CMK (cell line): ENCODE data around the gene CLIP3.
"Not testable (repeated sequence)": the region's sequence is repeated elsewhere in the genome, so short reads cannot be mapped to it uniquely, and the experiment has no call there.

Experiments used
- DNase-seq: peaks from one replicate; pipeline ENCODE4 v3.0.0-alpha.2; 2010; ENCODE audit warnings: low read depth

The CLIP3 gene, protein sequence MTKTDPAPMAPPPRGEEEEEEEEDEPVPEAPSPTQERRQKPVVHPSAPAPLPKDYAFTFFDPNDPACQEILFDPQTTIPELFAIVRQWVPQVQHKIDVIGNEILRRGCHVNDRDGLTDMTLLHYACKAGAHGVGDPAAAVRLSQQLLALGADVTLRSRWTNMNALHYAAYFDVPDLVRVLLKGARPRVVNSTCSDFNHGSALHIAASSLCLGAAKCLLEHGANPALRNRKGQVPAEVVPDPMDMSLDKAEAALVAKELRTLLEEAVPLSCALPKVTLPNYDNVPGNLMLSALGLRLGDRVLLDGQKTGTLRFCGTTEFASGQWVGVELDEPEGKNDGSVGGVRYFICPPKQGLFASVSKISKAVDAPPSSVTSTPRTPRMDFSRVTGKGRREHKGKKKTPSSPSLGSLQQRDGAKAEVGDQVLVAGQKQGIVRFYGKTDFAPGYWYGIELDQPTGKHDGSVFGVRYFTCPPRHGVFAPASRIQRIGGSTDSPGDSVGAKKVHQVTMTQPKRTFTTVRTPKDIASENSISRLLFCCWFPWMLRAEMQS

GRCh38 chr19:36032251-36033104, at the start of gene CLIP3:
CLIP3 (minus strand) TSS chr19:36032873; CDS start chr19:36032357, 516 bp downstream.
- DNase-seq, result no peak

DNA sequence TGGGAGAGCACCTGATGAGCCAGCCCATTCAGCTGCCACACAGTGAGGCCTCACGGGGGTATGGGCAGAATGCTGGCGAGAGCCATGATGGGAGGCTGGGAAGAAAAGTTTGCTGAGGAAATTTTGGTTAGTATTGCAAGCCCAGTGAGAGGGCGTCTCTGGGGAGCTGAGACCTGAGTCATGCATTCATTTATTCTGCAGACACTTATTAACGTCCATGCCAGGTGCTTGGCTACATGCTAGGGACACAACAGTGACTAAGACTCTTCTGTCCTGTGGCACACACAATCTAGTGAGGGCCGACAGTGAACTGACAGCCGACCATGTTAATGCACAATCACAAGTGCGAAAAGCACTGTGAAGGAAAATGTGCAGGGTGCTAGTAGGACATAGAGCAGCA, 49.2 kb upstream of the CLIP3 start:
- no peak for DNase-seq

- no peak for DNase-seq
Measured at GRCh38 chr19:36081385-36081784, 48.7 kb upstream of the CLIP3 start.

- DNase-seq, result no peak
Measured at GRCh38 chr19:36079389-36079945, 46.8 kb upstream of the CLIP3 start.

- no peak for DNase-seq
Measured at GRCh38 chr19:36073121-36073876, 40.6 kb upstream of the CLIP3 start.

- no peak for DNase-seq
Measured at GRCh38 chr19:36072081-36072480, 39.4 kb upstream of the CLIP3 start.

DNA sequence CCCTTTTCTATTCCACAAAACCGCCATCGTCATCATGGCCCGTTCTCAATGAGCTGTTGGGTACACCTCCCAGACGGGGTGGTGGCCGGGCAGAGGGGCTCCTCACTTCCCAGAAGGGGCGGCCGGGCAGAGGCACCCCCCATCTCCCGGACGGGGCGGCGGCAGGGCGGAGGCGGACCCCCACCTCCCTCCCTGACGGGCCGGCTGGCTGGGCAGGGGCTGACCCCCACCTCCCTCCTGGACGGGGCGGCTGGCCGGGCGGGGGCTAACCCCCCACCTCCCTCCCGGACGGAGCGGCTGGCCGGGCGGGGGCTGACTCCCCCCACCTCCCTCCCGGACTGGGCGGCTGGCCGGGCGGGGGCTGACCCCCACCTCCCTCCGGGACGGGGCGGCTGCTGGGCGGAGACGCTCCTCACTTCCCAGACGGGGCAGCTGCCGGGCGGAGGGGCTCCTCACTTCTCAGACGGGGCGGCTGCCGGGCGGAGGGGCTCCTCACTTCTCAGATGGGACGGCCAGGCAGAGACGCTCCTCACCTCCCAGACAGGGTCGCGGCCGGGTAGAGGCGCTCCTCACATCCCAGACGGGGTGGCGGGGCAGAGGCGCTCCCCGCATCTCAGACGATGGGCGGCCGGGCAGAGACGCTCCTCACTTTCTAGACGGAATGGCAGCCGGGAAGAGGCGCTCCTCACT, 36.3 kb upstream of the CLIP3 start:
- not testable (repeated sequence) for DNase-seq

GRCh38 chr19:36067681-36068080, 35.0 kb upstream of the CLIP3 start:
- no peak for DNase-seq

DNA sequence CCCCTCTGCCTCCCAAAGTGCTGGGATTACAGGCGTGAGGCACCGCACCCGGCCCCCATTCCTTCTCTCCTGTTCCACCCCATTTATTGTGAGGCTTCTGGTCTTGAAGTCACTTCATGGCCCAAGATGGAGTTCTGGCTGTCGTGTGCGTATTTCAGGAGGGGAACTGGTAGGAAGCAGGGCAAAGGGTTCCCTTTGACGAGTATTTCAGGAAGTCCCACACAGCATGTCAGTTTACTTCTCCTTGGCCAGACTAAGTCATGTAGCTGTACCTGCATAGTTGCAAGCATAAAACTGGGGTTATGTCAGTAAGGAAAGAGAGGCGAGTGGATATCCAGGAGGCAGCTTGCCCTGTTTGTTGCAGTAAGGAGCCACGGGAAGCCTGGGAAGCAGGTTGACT, 32.2 kb upstream of the CLIP3 start:
- no peak for DNase-seq

GRCh38 chr19:36061367-36061766, 28.7 kb upstream of the CLIP3 start:
- no peak for DNase-seq

- no peak for DNase-seq
Measured at GRCh38 chr19:36060430-36060829, 27.8 kb upstream of the CLIP3 start.

DNA sequence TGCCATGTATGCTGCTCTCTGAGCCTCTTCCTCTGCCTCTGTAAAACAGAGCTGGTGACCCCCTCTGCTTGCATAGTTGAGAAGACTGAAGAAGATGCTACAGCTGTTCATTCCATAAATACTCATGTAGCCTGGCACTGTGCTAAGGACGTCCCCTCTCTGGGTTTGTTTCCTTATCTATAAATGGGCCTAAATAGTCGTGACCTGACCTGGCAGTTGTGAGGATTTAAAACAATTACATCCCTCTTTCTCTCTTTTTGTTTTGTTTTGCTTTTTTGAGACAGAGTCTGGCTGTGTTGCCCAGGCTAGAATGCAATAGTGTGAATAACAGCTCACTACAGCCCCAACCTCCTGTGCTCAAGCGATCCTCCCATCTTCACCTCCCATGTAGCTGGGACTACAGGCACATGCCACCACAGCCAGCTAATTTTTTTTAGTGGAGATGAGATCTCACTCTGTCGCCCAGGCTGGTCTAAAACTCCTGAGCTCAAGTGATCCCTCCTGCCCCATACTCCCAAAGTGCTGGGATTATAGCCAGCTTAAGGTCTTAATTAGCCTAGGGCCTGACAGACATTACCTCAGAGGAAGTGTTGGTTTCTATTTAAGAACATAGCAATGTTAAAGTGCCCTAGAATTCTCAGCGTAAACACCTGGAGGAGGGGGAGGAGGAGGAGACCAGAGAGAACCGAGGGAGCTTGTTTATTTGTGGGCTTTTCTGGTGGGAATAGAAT, 26.7 kb upstream of the CLIP3 start:
- no peak for DNase-seq

- DNase-seq, result no peak
Measured at GRCh38 chr19:36058481-36059179, 26.0 kb upstream of the CLIP3 start.

DNA sequence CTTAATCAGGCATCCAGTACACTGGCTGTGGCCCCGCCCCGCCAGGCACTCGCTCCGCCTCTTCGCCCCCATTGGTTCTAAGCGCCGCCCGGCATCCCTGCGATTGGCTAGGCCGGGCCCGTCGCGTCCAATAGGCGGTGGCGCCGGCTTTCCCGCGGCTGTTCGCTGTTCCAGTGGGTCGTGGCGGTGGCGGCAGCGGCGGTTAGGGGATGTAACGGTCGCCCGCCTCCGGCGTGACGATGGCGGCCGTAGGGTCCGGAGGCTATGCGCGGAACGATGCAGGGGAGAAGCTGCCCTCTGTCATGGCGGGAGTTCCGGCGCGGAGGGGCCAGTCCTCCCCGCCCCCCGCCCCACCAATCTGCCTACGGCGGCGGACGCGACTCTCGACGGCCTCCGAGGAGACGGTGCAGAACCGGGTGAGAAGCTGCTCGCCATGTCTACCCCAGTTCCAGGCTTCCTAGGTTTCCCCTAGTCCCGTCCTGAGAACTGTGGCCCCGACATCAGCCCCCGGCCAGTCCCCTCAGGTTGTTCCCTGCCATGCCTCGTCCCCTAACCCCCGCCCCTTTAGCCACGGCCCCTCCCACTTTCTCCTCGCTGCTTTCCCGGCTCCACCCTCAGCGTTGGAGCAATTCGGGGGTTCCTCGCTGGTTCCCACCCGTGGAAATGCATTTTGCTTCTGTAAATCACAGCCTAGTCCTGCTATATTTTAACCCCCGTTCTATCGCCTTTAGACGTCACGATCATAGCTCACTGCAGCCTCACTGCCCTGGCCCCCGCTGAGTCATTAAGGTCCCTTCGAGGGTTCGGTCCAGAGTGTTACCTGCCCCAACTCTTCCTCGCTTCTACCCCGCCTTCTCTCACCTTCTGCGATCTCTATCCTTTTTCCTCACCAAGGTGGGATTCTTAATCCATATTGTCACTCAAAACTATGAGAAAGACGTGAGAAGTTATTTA, 22.3 kb upstream of the CLIP3 start, which contains the start of gene WDR62:
Gene WDR62 (plus strand): TSS at position 165 of the 954 bp plus-strand sequence. CDS start 75 bp downstream, at position 240.
- peak; percentile 71 for DNase-seq

- DNase-seq, result peak; percentile 98
Measured at GRCh38 chr19:36054119-36054732, 21.6 kb upstream of the CLIP3 start, which contains the start of gene THAP8. THAP8 (minus strand) TSS chr19:36054285; CDS start chr19:36054217, 68 bp downstream.

- DNase-seq, result no peak
Measured at GRCh38 chr19:36051637-36052036, 19.0 kb upstream of the CLIP3 start.

DNA sequence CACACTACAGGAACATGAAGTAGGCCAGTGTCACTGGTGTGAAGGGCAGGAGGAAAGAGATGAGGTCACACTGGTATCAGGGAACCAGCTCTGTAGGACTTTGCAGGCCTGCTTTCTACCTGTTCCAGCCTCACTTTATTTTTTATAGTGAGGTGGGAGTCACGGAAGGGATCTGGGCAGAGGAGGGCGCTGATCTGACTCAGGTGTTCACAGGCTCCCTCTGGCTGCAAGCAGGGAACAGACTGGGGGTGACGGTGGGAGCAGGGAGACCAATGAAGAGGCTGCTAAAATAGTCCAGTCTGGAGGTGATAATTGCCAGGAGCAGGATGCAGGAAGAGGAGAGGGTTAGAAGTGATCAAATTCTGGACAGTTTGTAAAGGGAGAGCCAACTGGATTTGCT, 18.6 kb upstream of the CLIP3 start:
- no peak for DNase-seq
